ENCODE data around the gene ZBTB20.

Gene ZBTB20

DNA sequence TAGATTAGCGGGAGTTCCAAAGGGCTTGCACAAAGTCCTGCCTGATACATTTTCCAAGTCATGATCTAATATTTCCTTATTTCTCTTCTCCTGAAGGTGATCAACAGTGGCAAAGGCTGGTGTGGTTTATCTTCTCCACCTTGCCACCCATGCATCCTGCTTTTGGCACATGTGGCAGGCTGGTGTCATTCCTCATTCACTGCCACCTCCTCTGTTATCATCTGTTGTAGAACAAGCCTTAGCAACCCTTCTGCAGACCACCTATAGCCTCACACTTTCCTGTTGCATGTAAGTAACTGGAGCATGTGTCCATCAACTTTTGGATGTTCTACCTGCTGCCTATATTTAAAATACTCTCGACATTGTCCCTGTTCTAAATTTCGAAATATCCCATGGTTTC lies 294.1 kb downstream of the ZBTB20 start:
- Histone ChIP-seq H3K9me3 (ENCODE audit: control extremely low read depth in 1 of 5, control insufficient read depth in 4 of 5, insufficient read depth in 2 of 5, low read depth in 1 of 5, low read length in 4 of 5) (no peaks in the 10 kb centered on the region), H3K4me3 (ENCODE audit: control insufficient read depth in 1 of 7, extremely low read depth in 1 of 7, insufficient read depth in 4 of 7, low read depth in 2 of 7, low read length in 6 of 7) (no peak overlapping the region), H3K36me3 (ENCODE audit: control insufficient read depth in 4 of 4, insufficient read depth in 4 of 4, low read length in 3 of 4) (peaks cover 0 to 3% (median 0%) of the 10 kb centered on the region in 4 experiments), H3K27me3 (replicated peaks in 2 of 5; ENCODE audit: control insufficient read depth in 4 of 5, insufficient read depth in 5 of 5, low read length in 4 of 5) (no peaks in the 10 kb centered on the region), H3K27ac (ENCODE audit: insufficient read depth in 1 of 2, low read depth in 1 of 2, low read length in 2 of 2, poor library complexity in 1 of 2, severe bottlenecking in 2 of 2) (no peak overlapping the region), H3K4me1 (ENCODE audit: control extremely low read depth in 1 of 4, control insufficient read depth in 4 of 4, insufficient read depth in 4 of 4, low read length in 3 of 4) (peaks cover 11 to 47% (median 27%) of the 10 kb centered on the region in 4 experiments)
- WGBS (ENCODE audit: insufficient coverage) = 78% methylated on average over 1 of the region's 3 CpGs
- peak in 2 of 3 donors; percentile 48 to 64 for DNase-seq
- CTCF ChIA-PET = no interaction called here
- POLR2A ChIA-PET = interaction anchor here (0.6 kb wide), 1 partner anchor 92 kb away, joined by 3 read pairs; no protein-coding TSS in a partner anchor

DNA sequence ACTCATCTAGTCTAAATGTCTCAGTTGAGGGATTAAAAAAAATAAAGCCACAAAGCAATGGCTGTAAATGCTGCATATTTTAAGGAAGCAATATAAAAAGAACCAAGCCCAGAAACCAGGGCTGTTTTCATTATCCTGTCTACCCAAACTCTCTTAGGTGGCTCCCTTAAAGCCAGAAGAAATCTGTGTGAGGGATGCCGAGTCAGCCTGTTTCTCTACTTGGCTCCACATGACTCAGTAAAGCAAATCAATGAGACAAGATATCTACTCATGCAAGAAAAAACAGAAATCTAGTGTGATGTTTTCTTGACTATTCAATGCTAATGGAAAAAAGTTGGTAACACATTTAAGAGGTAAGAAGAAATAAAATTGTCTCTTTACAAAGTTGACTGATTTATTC lies 296.2 kb downstream of the ZBTB20 start:
- POLR2A ChIA-PET = no interaction called here
- H3K27ac ChIP-seq (ENCODE audit: insufficient read depth in 1 of 2, low read depth in 1 of 2, low read length in 2 of 2, poor library complexity in 1 of 2, severe bottlenecking in 2 of 2) = no peak overlapping the region

GRCh38 chr3:114848643-114849350 lies 298.3 kb downstream of the ZBTB20 start:
- H3K4me3 ChIP-seq (ENCODE audit: control insufficient read depth in 1 of 7, extremely low read depth in 1 of 7, insufficient read depth in 4 of 7, low read depth in 2 of 7, low read length in 6 of 7) = no peak overlapping the region
- DNase-seq = no peak
- peaks cover 0 to 3% (median 0%) of the 10 kb centered on the region in 4 experiments for H3K36me3 ChIP-seq (ENCODE audit: control insufficient read depth in 4 of 4, insufficient read depth in 4 of 4, low read length in 3 of 4)
- peaks cover 0 to 27% (median 10%) of the 10 kb centered on the region in 4 experiments for H3K4me1 ChIP-seq (ENCODE audit: control extremely low read depth in 1 of 4, control insufficient read depth in 4 of 4, insufficient read depth in 4 of 4, low read length in 3 of 4)
- H3K27ac ChIP-seq (ENCODE audit: insufficient read depth in 1 of 2, low read depth in 1 of 2, low read length in 2 of 2, poor library complexity in 1 of 2, severe bottlenecking in 2 of 2) = no peak overlapping the region
- H3K27me3 ChIP-seq (replicated peaks in 2 of 5; ENCODE audit: control insufficient read depth in 4 of 5, insufficient read depth in 5 of 5, low read length in 4 of 5) = no peaks in the 10 kb centered on the region
- ChIA-PET CTCF (interaction anchor here (0.7 to 2.5 kb wide), 2 partner anchors 9 to 21 kb away, joined by 3 to 10 read pairs; no protein-coding TSS in a partner anchor), POLR2A (no interaction called here)
- no peaks in the 10 kb centered on the region for H3K9me3 ChIP-seq (ENCODE audit: control extremely low read depth in 1 of 5, control insufficient read depth in 4 of 5, insufficient read depth in 2 of 5, low read depth in 1 of 5, low read length in 4 of 5)
- WGBS (ENCODE audit: insufficient coverage) = 100% methylated on average over 3 of the region's 3 CpGs

More for the DNA sequence above, 296.2 kb downstream of the ZBTB20 start:
- no peak overlapping the region for H3K4me3 ChIP-seq (ENCODE audit: control insufficient read depth in 1 of 7, extremely low read depth in 1 of 7, insufficient read depth in 4 of 7, low read depth in 2 of 7, low read length in 6 of 7)
- H3K36me3 ChIP-seq (ENCODE audit: control insufficient read depth in 4 of 4, insufficient read depth in 4 of 4, low read length in 3 of 4) = peaks cover 0 to 3% (median 0%) of the 10 kb centered on the region in 4 experiments
- CTCF ChIA-PET = interaction anchor here (1.0 kb wide), 1 partner anchor 18 kb away, joined by 5 read pairs; no protein-coding TSS in a partner anchor
- no peaks in the 10 kb centered on the region for H3K27me3 ChIP-seq (replicated peaks in 2 of 5; ENCODE audit: control insufficient read depth in 4 of 5, insufficient read depth in 5 of 5, low read length in 4 of 5)
- no peaks in the 10 kb centered on the region for H3K9me3 ChIP-seq (ENCODE audit: control extremely low read depth in 1 of 5, control insufficient read depth in 4 of 5, insufficient read depth in 2 of 5, low read depth in 1 of 5, low read length in 4 of 5)
- DNase-seq = peak in 1 of 3 donors; percentile 50
- no CpG with 5 or more reads among the region's 1 CpG for WGBS (ENCODE audit: insufficient coverage)
- H3K4me1 ChIP-seq (ENCODE audit: control extremely low read depth in 1 of 4, control insufficient read depth in 4 of 4, insufficient read depth in 4 of 4, low read length in 3 of 4) = peaks cover 0 to 39% (median 17%) of the 10 kb centered on the region in 4 experiments

DNA sequence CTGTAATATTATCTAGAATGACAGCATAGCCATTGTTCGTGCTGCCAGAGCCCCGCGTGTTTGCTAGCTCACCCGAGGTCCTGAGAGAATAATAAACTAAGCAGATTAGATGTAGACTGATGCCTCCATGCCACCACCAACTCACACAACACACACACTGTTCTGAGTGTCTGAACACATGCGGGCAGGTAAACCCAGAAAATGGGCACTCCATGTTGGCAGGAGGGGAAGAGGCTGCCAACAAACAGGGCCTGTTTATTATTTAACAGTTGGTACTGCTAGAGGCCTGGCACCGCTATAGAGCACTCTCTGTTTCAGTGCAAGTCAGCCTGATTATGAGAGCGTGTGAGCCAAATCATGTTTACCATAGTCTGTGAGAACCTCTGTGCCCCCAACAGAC lies 299.0 kb downstream of the ZBTB20 start:
- Histone ChIP-seq H3K4me3 (ENCODE audit: control insufficient read depth in 1 of 7, extremely low read depth in 1 of 7, insufficient read depth in 4 of 7, low read depth in 2 of 7, low read length in 6 of 7) (peak overlapping the region in 1 of 7 experiments; percentile 8), H3K9me3 (ENCODE audit: control extremely low read depth in 1 of 5, control insufficient read depth in 4 of 5, insufficient read depth in 2 of 5, low read depth in 1 of 5, low read length in 4 of 5) (no peaks in the 10 kb centered on the region), H3K27ac (ENCODE audit: insufficient read depth in 1 of 2, low read depth in 1 of 2, low read length in 2 of 2, poor library complexity in 1 of 2, severe bottlenecking in 2 of 2) (no peak overlapping the region), H3K36me3 (ENCODE audit: control insufficient read depth in 4 of 4, insufficient read depth in 4 of 4, low read length in 3 of 4) (peaks cover 0 to 3% (median 0%) of the 10 kb centered on the region in 4 experiments), H3K4me1 (ENCODE audit: control extremely low read depth in 1 of 4, control insufficient read depth in 4 of 4, insufficient read depth in 4 of 4, low read length in 3 of 4) (peaks cover 0 to 25% (median 9%) of the 10 kb centered on the region in 4 experiments), H3K27me3 (replicated peaks in 2 of 5; ENCODE audit: control insufficient read depth in 4 of 5, insufficient read depth in 5 of 5, low read length in 4 of 5) (no peaks in the 10 kb centered on the region)
- CTCF ChIA-PET = interaction anchor here (0.7 to 2.5 kb wide), 3 partner anchors 10 to 21 kb away, joined by 3 to 10 read pairs (median 3); no protein-coding TSS in a partner anchor
- POLR2A ChIA-PET = no interaction called here
- 96% methylated on average over 3 of the region's 7 CpGs for WGBS (ENCODE audit: insufficient coverage)
- DNase-seq = no peak

DNA sequence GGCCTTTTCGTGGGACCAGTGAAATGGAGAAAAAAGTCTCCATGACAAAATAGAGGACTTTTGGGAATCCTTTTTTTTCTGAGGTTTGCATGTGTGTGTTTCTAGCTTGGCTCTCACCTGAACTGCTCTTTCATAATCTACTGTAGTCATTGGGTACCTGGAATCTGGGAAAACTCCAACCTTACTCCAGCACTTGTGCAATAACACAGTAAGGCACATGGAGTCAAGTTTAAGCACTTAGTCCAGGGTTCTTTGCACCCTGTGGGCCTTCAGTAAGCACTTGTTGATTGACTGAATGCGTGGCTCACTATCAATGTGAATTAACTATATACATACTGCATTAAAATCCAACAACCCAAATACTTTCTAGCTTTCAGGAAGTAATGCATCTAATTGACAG lies 299.5 kb downstream of the ZBTB20 start:
- ChIA-PET CTCF (interaction anchor here (1.5 to 2.5 kb wide), 2 partner anchors 10 to 11 kb away, joined by 3 to 10 read pairs; no protein-coding TSS in a partner anchor), POLR2A (no interaction called here)
- peaks cover 0 to 20% (median 7%) of the 10 kb centered on the region in 4 experiments for H3K4me1 ChIP-seq (ENCODE audit: control extremely low read depth in 1 of 4, control insufficient read depth in 4 of 4, insufficient read depth in 4 of 4, low read length in 3 of 4)
- no peak overlapping the region for H3K27ac ChIP-seq (ENCODE audit: insufficient read depth in 1 of 2, low read depth in 1 of 2, low read length in 2 of 2, poor library complexity in 1 of 2, severe bottlenecking in 2 of 2)
- H3K9me3 ChIP-seq (ENCODE audit: control extremely low read depth in 1 of 5, control insufficient read depth in 4 of 5, insufficient read depth in 2 of 5, low read depth in 1 of 5, low read length in 4 of 5) = no peaks in the 10 kb centered on the region
- no peak for DNase-seq
- H3K36me3 ChIP-seq (ENCODE audit: control insufficient read depth in 4 of 4, insufficient read depth in 4 of 4, low read length in 3 of 4) = no peaks in the 10 kb centered on the region
- no peaks in the 10 kb centered on the region for H3K27me3 ChIP-seq (replicated peaks in 2 of 5; ENCODE audit: control insufficient read depth in 4 of 5, insufficient read depth in 5 of 5, low read length in 4 of 5)
- no peak overlapping the region for H3K4me3 ChIP-seq (ENCODE audit: control insufficient read depth in 1 of 7, extremely low read depth in 1 of 7, insufficient read depth in 4 of 7, low read depth in 2 of 7, low read length in 6 of 7)
- no CpG with 5 or more reads among the region's 2 CpGs for WGBS (ENCODE audit: insufficient coverage)

DNA sequence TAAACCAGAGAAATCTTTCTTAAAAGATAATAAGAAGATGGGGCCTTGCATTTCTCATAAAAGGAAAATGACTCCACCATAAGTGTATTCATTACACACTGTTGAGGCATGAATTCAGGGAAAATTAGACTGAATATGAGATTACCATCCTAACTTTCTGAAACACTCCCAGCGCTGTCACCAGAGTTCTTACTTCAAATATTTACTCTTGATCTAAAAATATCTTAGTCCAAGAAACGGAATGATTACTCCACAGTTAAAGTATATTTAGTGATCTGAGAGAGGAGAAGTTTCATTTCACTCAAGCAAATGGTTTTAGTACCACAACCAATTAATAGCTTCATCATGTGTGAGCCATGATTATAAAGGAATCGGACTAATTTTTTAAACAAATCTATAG lies 300.3 kb downstream of the ZBTB20 start:
- Histone ChIP-seq H3K4me3 (ENCODE audit: control insufficient read depth in 1 of 7, extremely low read depth in 1 of 7, insufficient read depth in 4 of 7, low read depth in 2 of 7, low read length in 6 of 7) (no peak overlapping the region), H3K36me3 (ENCODE audit: control insufficient read depth in 4 of 4, insufficient read depth in 4 of 4, low read length in 3 of 4) (no peaks in the 10 kb centered on the region), H3K27me3 (replicated peaks in 2 of 5; ENCODE audit: control insufficient read depth in 4 of 5, insufficient read depth in 5 of 5, low read length in 4 of 5) (no peaks in the 10 kb centered on the region), H3K9me3 (ENCODE audit: control extremely low read depth in 1 of 5, control insufficient read depth in 4 of 5, insufficient read depth in 2 of 5, low read depth in 1 of 5, low read length in 4 of 5) (no peaks in the 10 kb centered on the region), H3K27ac (ENCODE audit: insufficient read depth in 1 of 2, low read depth in 1 of 2, low read length in 2 of 2, poor library complexity in 1 of 2, severe bottlenecking in 2 of 2) (no peak overlapping the region), H3K4me1 (ENCODE audit: control extremely low read depth in 1 of 4, control insufficient read depth in 4 of 4, insufficient read depth in 4 of 4, low read length in 3 of 4) (peaks cover 0 to 19% (median 6%) of the 10 kb centered on the region in 4 experiments)
- ChIA-PET CTCF (interaction anchor here (1.5 to 2.5 kb wide), 2 partner anchors 10 to 11 kb away, joined by 3 to 10 read pairs; no protein-coding TSS in a partner anchor), POLR2A (interaction anchor here (0.6 kb wide), 1 partner anchor 299 kb away, joined by 5 read pairs; no protein-coding TSS in a partner anchor)
- WGBS (ENCODE audit: insufficient coverage) = 100% methylated on average over 1 of the region's 3 CpGs
- no peak for DNase-seq

DNA sequence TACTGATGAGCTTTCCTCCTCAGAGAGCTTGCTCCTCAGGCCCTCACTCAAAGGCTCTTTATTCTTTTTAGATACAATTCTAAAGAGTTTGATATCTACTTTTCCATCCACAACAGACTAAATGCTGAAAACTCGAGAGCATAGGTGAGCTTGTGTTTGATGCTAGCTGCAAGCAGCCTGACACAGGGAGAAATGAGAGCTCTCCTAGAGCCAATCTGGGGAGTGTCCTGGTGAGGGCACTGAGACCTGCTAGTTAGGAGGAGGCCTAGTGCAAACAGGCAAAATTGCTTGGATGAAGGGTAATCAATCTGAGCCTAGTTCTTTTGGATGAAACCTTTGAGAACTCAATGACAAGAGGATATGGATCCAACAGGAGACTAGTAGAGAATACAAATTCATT lies 300.8 kb downstream of the ZBTB20 start:
- no peak overlapping the region for H3K4me3 ChIP-seq (ENCODE audit: control insufficient read depth in 1 of 7, extremely low read depth in 1 of 7, insufficient read depth in 4 of 7, low read depth in 2 of 7, low read length in 6 of 7)
- POLR2A ChIA-PET = interaction anchor here (0.6 kb wide), 1 partner anchor 300 kb away, joined by 5 read pairs; no protein-coding TSS in a partner anchor
- CTCF ChIA-PET = interaction anchor here (0.8 to 2.5 kb wide), 3 partner anchors 9 to 13 kb away, joined by 3 to 10 read pairs (median 3); no protein-coding TSS in a partner anchor
- no peak overlapping the region for H3K27ac ChIP-seq (ENCODE audit: insufficient read depth in 1 of 2, low read depth in 1 of 2, low read length in 2 of 2, poor library complexity in 1 of 2, severe bottlenecking in 2 of 2)
- WGBS (ENCODE audit: insufficient coverage) = no CpG with 5 or more reads among the region's 1 CpG
- H3K36me3 ChIP-seq (ENCODE audit: control insufficient read depth in 4 of 4, insufficient read depth in 4 of 4, low read length in 3 of 4) = no peaks in the 10 kb centered on the region
- H3K27me3 ChIP-seq (replicated peaks in 2 of 5; ENCODE audit: control insufficient read depth in 4 of 5, insufficient read depth in 5 of 5, low read length in 4 of 5) = no peaks in the 10 kb centered on the region
- peaks cover 0 to 19% (median 6%) of the 10 kb centered on the region in 4 experiments for H3K4me1 ChIP-seq (ENCODE audit: control extremely low read depth in 1 of 4, control insufficient read depth in 4 of 4, insufficient read depth in 4 of 4, low read length in 3 of 4)
- H3K9me3 ChIP-seq (ENCODE audit: control extremely low read depth in 1 of 5, control insufficient read depth in 4 of 5, insufficient read depth in 2 of 5, low read depth in 1 of 5, low read length in 4 of 5) = no peaks in the 10 kb centered on the region
- DNase-seq = no peak

Measured in common myeloid progenitor, CD34-positive (primary cell).